HG02678 (cell line): Measurements from ENCODE around the gene ZNF287.

Experiments
- ATAC-seq: cut with Tn5 transposase; IDR thresholded peaks from one replicate; pipeline ENCODE4 v1.9.1; 2021; ENCODE audit warnings: mild to moderate bottlenecking, moderate library complexity; ENCODE audit not compliant: unreplicated experiment

Gene ZNF287

DNA sequence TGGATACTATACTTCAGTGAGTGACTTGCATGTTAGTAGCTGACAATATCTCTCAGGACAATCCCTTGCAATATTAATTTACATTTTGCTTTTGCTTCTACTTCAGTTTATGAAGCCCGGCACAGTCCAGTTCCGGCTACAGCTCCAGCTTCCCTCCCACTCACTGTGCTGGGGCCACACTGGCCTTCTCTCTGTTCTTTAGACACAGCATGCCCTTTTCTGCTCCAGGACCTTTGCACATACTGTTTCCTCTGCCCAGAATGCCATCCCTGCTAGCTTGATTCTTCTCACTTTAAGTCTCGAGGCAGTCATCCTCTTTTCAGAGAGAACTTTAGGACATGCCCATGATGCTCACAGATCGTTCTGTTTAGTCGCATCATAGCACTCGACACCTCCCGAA, 51.5 kb downstream of the ZNF287 start:
- ATAC-seq = no peak

DNA sequence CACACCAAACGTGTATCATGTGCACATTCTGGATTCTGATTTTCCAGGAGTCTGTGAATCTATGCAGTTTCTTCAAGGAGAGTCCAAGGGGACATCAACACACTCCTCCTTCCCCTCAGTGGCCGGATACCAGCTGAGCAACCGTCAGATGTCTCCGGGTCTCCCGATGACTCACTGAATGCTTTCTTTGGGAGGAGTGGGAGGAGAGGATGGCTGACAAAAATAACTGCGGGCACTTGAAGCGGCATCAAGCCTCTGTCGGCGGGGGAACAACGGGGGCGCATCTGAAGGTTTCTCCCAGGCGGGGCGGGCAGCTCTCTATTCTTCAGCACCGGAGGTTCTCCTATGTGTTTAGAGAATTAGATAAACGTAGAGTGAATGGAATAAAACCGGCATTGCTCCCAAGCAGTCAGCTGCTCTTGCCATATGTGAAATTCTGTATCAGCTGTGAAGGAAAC, 52.4 kb downstream of the ZNF287 start:
- ATAC-seq = no peak

DNA sequence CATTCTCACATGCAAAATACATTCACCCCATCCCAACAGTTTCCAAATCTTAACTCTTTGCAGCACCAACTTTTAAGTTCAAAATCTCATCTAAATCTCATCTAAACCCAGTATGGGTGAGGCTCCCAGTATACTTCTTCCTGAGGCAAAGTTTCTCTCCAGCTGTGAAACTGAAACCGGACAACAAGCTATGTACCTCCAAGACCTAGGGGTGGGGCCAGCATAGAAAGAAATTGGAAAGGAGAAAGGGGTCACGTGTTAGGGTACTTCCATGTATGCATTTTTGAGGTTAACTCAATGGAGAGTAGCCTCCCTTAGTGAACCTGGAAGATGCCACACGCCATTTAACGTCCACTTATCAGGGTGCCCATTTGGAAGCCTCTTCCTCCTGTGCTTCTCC, 53.1 kb downstream of the ZNF287 start:
- ATAC-seq = no peak

DNA sequence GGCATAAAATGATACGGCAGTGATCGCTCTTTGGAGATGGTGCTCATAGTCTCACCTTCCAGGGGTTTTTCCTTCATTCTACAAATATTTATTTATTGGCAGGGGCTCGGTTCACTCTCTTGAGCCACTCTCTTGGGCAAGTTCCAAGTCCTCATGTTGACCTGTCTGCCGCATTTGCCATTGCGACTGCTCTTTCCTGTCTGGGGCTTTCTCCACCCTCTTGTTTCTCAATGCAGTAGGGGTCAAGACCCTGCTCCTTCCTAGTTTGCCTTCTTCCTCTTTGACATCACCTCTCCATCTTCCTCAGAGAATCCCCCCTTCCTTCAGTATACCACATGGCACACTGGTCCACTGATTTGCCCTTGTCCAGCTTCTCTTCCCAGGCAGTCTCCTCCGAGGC, 55.1 kb downstream of the ZNF287 start:
- no peak for ATAC-seq

DNA sequence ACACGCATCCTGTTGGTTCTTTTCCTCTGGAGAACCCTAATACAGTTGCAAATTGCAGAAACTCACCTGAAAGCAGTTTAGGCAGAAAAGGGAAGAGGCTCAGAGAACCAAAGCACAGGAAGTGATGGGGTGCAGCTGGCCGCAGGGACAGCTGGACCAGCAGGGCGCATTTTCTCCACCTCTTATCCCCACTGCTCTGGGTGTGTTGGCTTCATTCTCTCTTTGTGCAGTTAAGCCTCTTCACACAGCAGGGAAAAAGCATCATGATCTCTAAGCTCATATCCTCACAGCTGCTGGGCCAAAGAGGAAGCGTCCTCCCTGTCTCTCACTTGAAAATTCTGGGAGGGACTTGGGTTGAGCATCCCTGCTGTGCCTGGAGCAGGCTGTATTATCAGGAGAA, 57.0 kb downstream of the ZNF287 start:
- no peak for ATAC-seq

DNA sequence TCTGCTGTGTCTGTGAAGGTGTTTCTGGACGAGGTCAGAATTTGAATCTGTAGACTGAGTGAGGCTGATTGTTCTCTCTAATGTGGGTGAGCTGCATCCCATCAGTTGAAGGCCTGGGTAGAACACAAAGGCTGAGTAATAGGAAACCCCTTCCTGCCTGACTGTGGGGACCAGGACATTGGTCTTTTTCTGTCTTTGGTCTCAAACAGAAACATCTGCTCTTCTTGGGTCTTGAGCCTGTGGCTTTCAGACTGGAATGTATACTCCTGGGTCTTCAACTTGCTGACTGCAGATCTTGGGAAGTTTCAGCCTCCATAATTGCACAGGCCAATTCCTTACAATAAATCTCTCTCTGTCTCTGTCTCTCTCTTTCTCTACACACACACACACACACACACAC, 57.4 kb downstream of the ZNF287 start:
- ATAC-seq = no peak

DNA sequence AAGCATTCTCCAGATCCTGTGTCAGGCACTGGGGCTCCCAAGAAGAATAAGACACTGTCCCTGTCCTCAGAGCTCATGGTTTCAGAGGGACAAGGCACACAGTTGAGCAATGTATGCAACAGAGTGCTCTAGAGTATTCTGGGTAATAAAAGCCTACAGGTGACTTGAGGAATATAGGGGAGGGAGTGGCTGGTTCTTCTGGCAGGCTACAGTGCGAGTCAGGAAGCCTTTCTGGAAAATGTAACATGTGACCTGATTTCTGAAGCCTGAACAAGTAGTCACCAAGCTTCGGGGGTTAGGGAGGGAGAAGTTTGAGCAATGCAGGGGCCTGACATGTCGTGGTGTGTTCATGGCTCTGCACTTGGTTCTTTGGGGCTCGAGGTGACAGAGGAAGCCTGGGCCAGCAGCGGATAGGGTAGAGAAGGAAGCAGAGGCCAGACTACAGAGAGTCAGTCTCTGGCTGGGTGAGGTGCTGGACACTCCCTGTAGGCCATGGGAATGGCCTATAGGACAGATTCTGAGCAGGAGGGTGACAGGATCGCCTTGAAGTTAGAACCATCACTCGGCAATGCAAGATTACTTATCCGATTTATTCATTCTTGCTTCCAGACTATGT, 61.0 kb downstream of the ZNF287 start:
- ATAC-seq = no peak

DNA sequence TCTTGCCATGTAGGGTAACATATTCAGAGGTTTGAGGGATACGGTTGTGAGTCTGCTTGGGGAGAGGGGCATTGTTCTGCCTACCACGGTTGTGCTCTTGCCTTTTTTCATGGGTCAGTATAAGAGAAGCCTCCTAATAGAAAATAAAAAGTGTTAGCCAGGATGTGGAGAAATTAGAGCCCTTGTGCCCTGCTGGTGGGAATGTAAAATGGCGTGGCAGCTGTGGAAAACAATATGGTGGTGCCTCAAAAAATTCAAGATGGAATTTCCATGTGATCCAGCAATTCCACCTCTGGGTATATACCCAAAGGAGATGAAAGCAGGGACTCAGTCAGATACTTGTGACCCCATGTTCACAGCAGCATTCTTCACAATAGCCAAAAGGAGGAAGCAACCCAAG, 62.8 kb downstream of the ZNF287 start:
- no peak for ATAC-seq

DNA sequence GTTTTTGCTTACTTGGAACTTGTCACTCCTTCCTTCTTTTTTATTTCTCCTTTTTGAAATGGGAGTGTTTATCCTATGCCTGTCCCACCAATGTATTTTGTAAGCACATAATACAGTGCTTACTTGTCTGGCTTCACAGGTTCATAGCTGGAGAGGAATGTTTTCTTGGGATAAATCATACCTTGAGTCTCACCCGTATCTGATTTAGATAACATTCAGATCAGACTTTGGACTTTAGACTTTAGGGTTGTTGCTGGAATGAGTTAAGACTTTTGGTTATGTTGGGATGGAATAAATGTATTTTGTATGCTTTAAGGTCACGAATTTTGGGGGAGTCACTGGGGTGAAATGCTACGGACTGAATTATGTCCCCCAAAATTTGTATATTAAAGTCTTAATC, 64.0 kb downstream of the ZNF287 start:
- ATAC-seq = no peak
